Neutrophil (primary cell): ENCODE measurements around the gene TMEM130.

Source experiments
- H3K27ac ChIP-seq: fragments of 200-600 bp; sonication (generic); 2 replicates; pipeline ENCODE4 v1.5.1; 2016; ENCODE audit warnings: mild to moderate bottlenecking, moderate library complexity
- H3K27me3 ChIP-seq: fragments of 200-600 bp; sonication (generic); 2 replicates; pipeline ENCODE4 v1.6.0; 2016; ENCODE audit warnings: mild to moderate bottlenecking
- H3K36me3 ChIP-seq: fragments of 200-600 bp; sonication (generic); 2 replicates; pipeline ENCODE4 v1.5.1; 2017
- H3K4me1 ChIP-seq, 2 experiments: fragments of 200-600 bp in 1 of 2; sonication (generic) in 1 of 2; 1 replicate in 1 of 2; 2 replicates in 1 of 2; pipeline versions ENCODE4 v1.5.1 to v1.6.1; 2013 to 2016; ENCODE audit warnings: low read depth in 1 of 2, low read length in 1 of 2, mild to moderate bottlenecking in 1 of 2, moderate library complexity in 1 of 2; ENCODE audit not compliant: control insufficient read depth in 1 of 2, insufficient read depth in 1 of 2
- H3K4me3 ChIP-seq, 2 experiments: fragments of 200-600 bp in 1 of 2; sonication (generic) in 1 of 2; 1 replicate in 1 of 2; 2 replicates in 1 of 2; pipeline ENCODE4 v1.5.1; 2013 to 2016; ENCODE audit warnings: low read depth in 1 of 2, low read length in 1 of 2, mild to moderate bottlenecking in 1 of 2, moderate library complexity in 1 of 2
- H3K9me3 ChIP-seq: fragments of 200-600 bp; sonication (generic); 2 replicates; pipeline ENCODE4 v1.5.1; 2016
- TF ChIP-seq, protein P1 (sequence below): fragments of 200-600 bp; sonication (generic); IDR thresholded peaks from 2 replicates; pipeline ENCODE4 v1.5.1; 2016; ENCODE audit warnings: antibody characterized with exemption

TMEM130 gene

DNA sequence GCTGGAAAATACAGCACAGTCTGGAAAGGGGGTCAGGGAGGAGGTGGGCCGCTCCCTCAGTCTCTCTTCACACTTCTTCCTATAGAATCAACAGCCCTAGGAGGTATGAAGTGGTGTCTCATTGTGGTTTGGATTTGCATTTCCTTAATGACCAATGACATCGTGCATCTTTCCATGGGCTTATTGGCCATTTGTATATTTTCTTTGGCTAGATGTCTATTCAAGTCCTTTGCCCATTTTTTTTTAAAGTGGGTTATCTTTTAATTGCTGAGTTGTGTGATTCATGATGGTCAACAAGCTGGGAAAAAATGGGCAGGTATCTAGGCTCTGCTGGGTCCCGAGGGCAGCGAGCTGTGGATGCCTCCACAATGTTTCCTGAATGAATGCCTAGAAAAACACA is 29.1 kb downstream of the TMEM130 start:
- Histone ChIP-seq H3K9me3 (no peaks in the 10 kb centered on the region), H3K4me1 (no peaks in the 10 kb centered on the region), H3K36me3 (no peaks in the 10 kb centered on the region), H3K4me3 (no peak overlapping the region), H3K27ac (no peak overlapping the region), H3K27me3 (peaks cover 32% of the 10 kb centered on the region)
- TF ChIP-seq, protein P1, sequence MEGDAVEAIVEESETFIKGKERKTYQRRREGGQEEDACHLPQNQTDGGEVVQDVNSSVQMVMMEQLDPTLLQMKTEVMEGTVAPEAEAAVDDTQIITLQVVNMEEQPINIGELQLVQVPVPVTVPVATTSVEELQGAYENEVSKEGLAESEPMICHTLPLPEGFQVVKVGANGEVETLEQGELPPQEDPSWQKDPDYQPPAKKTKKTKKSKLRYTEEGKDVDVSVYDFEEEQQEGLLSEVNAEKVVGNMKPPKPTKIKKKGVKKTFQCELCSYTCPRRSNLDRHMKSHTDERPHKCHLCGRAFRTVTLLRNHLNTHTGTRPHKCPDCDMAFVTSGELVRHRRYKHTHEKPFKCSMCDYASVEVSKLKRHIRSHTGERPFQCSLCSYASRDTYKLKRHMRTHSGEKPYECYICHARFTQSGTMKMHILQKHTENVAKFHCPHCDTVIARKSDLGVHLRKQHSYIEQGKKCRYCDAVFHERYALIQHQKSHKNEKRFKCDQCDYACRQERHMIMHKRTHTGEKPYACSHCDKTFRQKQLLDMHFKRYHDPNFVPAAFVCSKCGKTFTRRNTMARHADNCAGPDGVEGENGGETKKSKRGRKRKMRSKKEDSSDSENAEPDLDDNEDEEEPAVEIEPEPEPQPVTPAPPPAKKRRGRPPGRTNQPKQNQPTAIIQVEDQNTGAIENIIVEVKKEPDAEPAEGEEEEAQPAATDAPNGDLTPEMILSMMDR = no peak

GRCh38 chr7:98840096-98840495 is 29.7 kb downstream of the TMEM130 start:
- Histone ChIP-seq H3K4me3 (no peak overlapping the region), H3K27ac (no peak overlapping the region), H3K9me3 (no peaks in the 10 kb centered on the region), H3K4me1 (no peaks in the 10 kb centered on the region), H3K27me3 (peaks cover 32% of the 10 kb centered on the region), H3K36me3 (no peaks in the 10 kb centered on the region)
- TF ChIP-seq, protein P1 = no peak

- Histone ChIP-seq H3K4me1 (no peaks in the 10 kb centered on the region), H3K27ac (no peak overlapping the region), H3K36me3 (no peaks in the 10 kb centered on the region), H3K27me3 (peaks cover 28% of the 10 kb centered on the region), H3K4me3 (no peak overlapping the region), H3K9me3 (no peaks in the 10 kb centered on the region)
- TF ChIP-seq, protein P1 = no peak
Measured at GRCh38 chr7:98837630-98837972, 32.2 kb downstream of the TMEM130 start.

- TF ChIP-seq, protein P1 = no peak
- Histone ChIP-seq H3K27ac (no peak overlapping the region), H3K4me3 (no peak overlapping the region), H3K4me1 (no peaks in the 10 kb centered on the region), H3K36me3 (no peaks in the 10 kb centered on the region), H3K27me3 (peaks cover 28% of the 10 kb centered on the region), H3K9me3 (no peaks in the 10 kb centered on the region)
Measured at GRCh38 chr7:98836811-98837629, 32.8 kb downstream of the TMEM130 start.

- TF ChIP-seq, protein P1 = no peak
- Histone ChIP-seq H3K27ac (no peak overlapping the region), H3K9me3 (no peaks in the 10 kb centered on the region), H3K4me1 (no peaks in the 10 kb centered on the region), H3K27me3 (peaks cover 19% of the 10 kb centered on the region), H3K4me3 (no peak overlapping the region), H3K36me3 (no peaks in the 10 kb centered on the region)
Measured at GRCh38 chr7:98834949-98835348, 34.9 kb downstream of the TMEM130 start.
